T-cell (primary cell): Measurements from ENCODE around the gene ESRRB. TPM values are rescaled to one million over a fixed set of nuclear protein-coding genes. Genes with fewer than 3 reads are reported as not detected.

Experiments
- ATAC-seq, 4 experiments: fragments of 200-7000 bp in 3 of 4; fragments of 150-1000 bp in 1 of 4; cut with Tn5 transposase; replicated peaks in 1 of 4; 1 replicate in 3 of 4; 2 replicates in 1 of 4; pipeline ENCODE4 v1.10.0; 2021; ENCODE audit warnings: moderate library complexity in 3 of 4, mild to moderate bottlenecking in 2 of 4, moderate number of reproducible peaks in 1 of 4
- CTCF ChIA-PET, 2 donors: fragments of 300-600 bp; sonication (Branson Sonifier 250); formaldehyde crosslinking; loops; one replicate each; lab custom pipeline; 2022; ENCODE audit warnings: antibody characterized with exemption in 2 of 2; lab: Charles Lee
- POLR2A ChIA-PET, 2 donors: fragments of 300-600 bp; sonication (Branson Sonifier 250); formaldehyde crosslinking; loops; one replicate each; lab custom pipeline; 2022; ENCODE audit warnings: antibody characterized with exemption in 2 of 2; lab: Charles Lee
- DNase-seq, 35 experiments: peaks; one replicate each; pipeline versions ENCODE4 v3.0.0 to v3.0.0-alpha.2; 2013 to 2023
- H3K27ac ChIP-seq: one replicate; pipeline ENCODE4 v1.5.1; 2013; ENCODE audit warnings: low read length
- H3K27me3 ChIP-seq, 2 experiments: replicated peaks in 1 of 2; 1 replicate in 1 of 2; 2 replicates in 1 of 2; pipeline versions ENCODE4 v1.6.1 to v1.7.0; 2013; ENCODE audit warnings: low read length in 1 of 2, mixed read lengths in 1 of 2; ENCODE audit not compliant: control insufficient read depth in 2 of 2, insufficient read depth in 2 of 2; ENCODE audit errors: extremely low read depth in 1 of 2
- H3K36me3 ChIP-seq, 2 donors: 1 replicate in 1 of 2; 2 replicates in 1 of 2; pipeline versions ENCODE4 v1.6.1 to v1.7.0; 2013; ENCODE audit warnings: low read length in 1 of 2; ENCODE audit not compliant: control insufficient read depth in 2 of 2, insufficient read depth in 1 of 2; ENCODE audit errors: extremely low read depth in 1 of 2
- H3K4me1 ChIP-seq, 2 experiments: 1 replicate in 1 of 2; 2 replicates in 1 of 2; pipeline versions ENCODE4 v1.6.1 to v1.7.0; 2013; ENCODE audit warnings: low read length in 2 of 2, mixed read lengths in 1 of 2; ENCODE audit not compliant: insufficient read depth in 2 of 2, control insufficient read depth in 1 of 2; ENCODE audit errors: extremely low read depth in 1 of 2
- H3K4me3 ChIP-seq, 2 donors: 1 replicate in 1 of 2; 2 replicates in 1 of 2; pipeline versions ENCODE4 v1.5.1 to v1.7.0; 2013; ENCODE audit warnings: mild to moderate bottlenecking in 2 of 2, low read length in 1 of 2, moderate library complexity in 1 of 2; ENCODE audit not compliant: control insufficient read depth in 1 of 2; ENCODE audit errors: extremely low read depth in 1 of 2
- H3K9me3 ChIP-seq: 2 replicates; pipeline ENCODE4 v1.7.0; 2013
- H3K27ac Mint-ChIP-seq, 2 donors: one replicate each; pipeline ENCODE4 v1.8.0; 2020 to 2021; ENCODE audit warnings: mild to moderate bottlenecking in 2 of 2, mixed read lengths in 2 of 2
- H3K27me3 Mint-ChIP-seq, 2 donors: one replicate each; pipeline ENCODE4 v1.8.0; 2021 to 2022; ENCODE audit warnings: mixed read lengths in 2 of 2
- H3K36me3 Mint-ChIP-seq: one replicate; pipeline ENCODE4 v1.8.0; 2021; ENCODE audit warnings: mixed read lengths
- H3K4me1 Mint-ChIP-seq, 3 donors: one replicate each; pipeline ENCODE4 v1.8.0; 2020 to 2022; ENCODE audit warnings: mixed read lengths in 3 of 3, mild to moderate bottlenecking in 1 of 3
- H3K4me3 Mint-ChIP-seq, 3 donors: one replicate each; pipeline ENCODE4 v1.8.0; 2020 to 2022; ENCODE audit warnings: mild to moderate bottlenecking in 3 of 3, mixed read lengths in 3 of 3, moderate library complexity in 3 of 3
- H3K9me3 Mint-ChIP-seq, 3 donors: one replicate each; pipeline ENCODE4 v1.8.0; 2020 to 2022; ENCODE audit warnings: mixed read lengths in 3 of 3
- WGBS: methylation state at CpG from one replicate; pipeline ENCODE4 v1.1.5; 2013; ENCODE audit warnings: missing lambda C conversion rate; ENCODE audit not compliant: insufficient coverage; 5-methylcytosine and 5-hydroxymethylcytosine counted together
- total RNA-seq, 35 experiments: library from RNA in 6 of 35; stranded (reverse) in 6 of 35; fragments of 120-200 nt in 1 of 35; gene quantifications; one replicate each; pipeline versions ENCODE4 v1.2.1 to v1.2.4 and lab custom pipeline; 2013 to 2026

Gene ESRRB
- total RNA-seq, 5 donors from 2014 or later (not counting 1 experiment from before 2014, with no cell fraction given), result 0.19 to 0.82 (median 0.29) TPM; not detected in 1

DNA sequence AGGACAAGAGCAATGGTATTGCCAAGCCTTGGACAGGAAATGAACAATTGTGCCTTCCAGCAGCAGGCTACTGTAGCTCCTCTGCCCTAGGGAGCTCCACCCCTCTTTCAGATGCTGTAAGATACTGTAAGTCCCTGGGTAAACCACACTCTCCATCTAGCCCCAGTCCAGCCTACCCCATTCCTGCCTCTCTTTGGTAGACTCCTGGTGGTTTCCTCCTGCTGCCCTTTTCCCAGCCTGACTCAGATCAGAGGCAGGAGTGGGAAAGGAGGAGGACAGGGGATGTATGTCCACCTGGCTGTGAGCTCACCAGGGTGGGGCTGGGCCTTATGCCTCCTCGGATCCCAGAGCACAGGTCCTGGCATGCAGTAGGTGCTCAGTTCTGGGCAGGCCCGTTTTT lies 174.6 kb downstream of the ESRRB start:
- H3K36me3 Mint-ChIP-seq, result no peaks in the 10 kb centered on the region
- H3K4me1 Mint-ChIP-seq, result no peaks in the 10 kb centered on the region
- no peak overlapping the region for H3K4me3 Mint-ChIP-seq
- ATAC-seq (no peak), DNase-seq (no peak)
- WGBS, result 67% methylated on average over 1 of the region's 2 CpGs
- Histone ChIP-seq H3K27me3 (peaks cover 0 to 18% of the 10 kb centered on the region in 2 experiments), H3K4me3 (no peak overlapping the region), H3K36me3 (no peaks in the 10 kb centered on the region), H3K27ac (no peak overlapping the region), H3K4me1 (no peaks in the 10 kb centered on the region), H3K9me3 (no peaks in the 10 kb centered on the region)
- peaks cover 9 to 16% of the 10 kb centered on the region in 2 donors for H3K27me3 Mint-ChIP-seq
- ChIA-PET POLR2A (no interaction called here), CTCF (no interaction called here)
- H3K27ac Mint-ChIP-seq, result no peak overlapping the region
- H3K9me3 Mint-ChIP-seq, result no peaks in the 10 kb centered on the region

- no peak for ATAC-seq
- Histone ChIP-seq H3K9me3 (no peaks in the 10 kb centered on the region), H3K27me3 (peaks cover 0 to 18% of the 10 kb centered on the region in 2 experiments), H3K4me3 (no peak overlapping the region), H3K4me1 (no peaks in the 10 kb centered on the region), H3K36me3 (no peaks in the 10 kb centered on the region), H3K27ac (no peak overlapping the region)
- H3K36me3 Mint-ChIP-seq, result no peaks in the 10 kb centered on the region
- H3K4me1 Mint-ChIP-seq, result no peaks in the 10 kb centered on the region
- H3K27me3 Mint-ChIP-seq, result peaks cover 14 to 16% of the 10 kb centered on the region in 2 donors
- H3K4me3 Mint-ChIP-seq, result no peak overlapping the region
- WGBS, result no CpG with 5 or more reads among the region's 2 CpGs
- ChIA-PET CTCF (no interaction called here), POLR2A (no interaction called here)
- no peak for DNase-seq
- H3K9me3 Mint-ChIP-seq, result no peaks in the 10 kb centered on the region
- H3K27ac Mint-ChIP-seq, result no peak overlapping the region
Measured at GRCh38 chr14:76551116-76551515, 175.2 kb downstream of the ESRRB start.

Other genes starting within 250 kb of the ESRRB start
- 10 to 100 TPM; 58.5 to 74.6 (median 72.1) TPM for gene GPATCH2L, start 224.2 kb upstream of the ESRRB start, total RNA-seq